SU-DHL-6 (cell line): Measurements from ENCODE around the gene PARL.

Experiments used
- EZH2phosphoT487 ChIP-seq: fragments of 200-600 bp; sonication (generic), shearing (Covaris generic); conservative IDR thresholded peaks from 2 replicates; pipeline ENCODE4 v1.6.1; 2018; ENCODE audit warnings: mild to moderate bottlenecking, antibody characterized with exemption, low read length, moderate library complexity, mixed read lengths
- TF ChIP-seq, protein P1 (sequence below): fragments of 200-600 bp; sonication (generic); IDR thresholded peaks from one replicate; pipeline ENCODE4 v1.5.1; 2017; ENCODE audit warnings: antibody characterized with exemption, mild to moderate bottlenecking, low read length, moderate library complexity; ENCODE audit not compliant: insufficient read depth, poor library complexity, severe bottlenecking

DNA sequence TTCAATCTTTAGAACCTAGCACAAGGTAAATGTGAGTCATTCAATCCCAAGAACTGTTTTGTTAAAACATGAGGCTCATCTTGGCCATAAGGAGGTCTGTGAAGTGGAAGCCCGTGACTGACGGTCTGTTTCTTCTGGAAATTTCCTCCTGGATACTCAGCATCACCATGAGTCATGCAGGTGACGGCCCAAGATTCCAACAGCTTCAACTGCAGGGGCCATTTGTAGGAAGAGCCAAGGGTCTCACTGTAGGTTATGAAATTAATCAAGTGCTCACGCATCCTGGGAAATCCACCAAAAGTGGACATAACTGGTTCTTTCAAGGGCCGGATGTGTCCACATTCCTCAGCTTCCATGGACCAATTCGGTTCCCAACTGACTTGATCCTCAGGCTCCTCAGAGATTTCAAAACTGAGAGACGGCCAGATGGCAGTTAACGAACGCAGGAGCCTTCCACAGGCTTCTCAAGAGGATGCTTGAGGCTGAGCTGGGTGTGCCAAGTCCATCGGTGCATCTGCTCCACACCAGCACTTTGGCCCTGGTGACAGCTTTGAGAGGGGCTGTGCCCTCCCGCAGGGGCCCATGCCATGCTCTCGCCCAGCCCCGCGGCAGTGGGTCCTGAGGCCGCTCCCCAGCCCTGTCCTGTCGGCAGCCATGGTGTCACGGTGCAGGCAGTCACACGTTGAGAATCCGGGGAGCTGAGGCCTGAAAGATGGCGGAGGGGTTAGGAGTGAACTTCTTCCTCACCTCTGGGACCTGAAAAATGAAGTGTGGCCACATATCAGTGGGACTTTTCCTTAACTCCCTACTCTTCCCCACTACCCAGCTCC is 67.8 kb downstream of the PARL start:
- TF ChIP-seq, protein P1, sequence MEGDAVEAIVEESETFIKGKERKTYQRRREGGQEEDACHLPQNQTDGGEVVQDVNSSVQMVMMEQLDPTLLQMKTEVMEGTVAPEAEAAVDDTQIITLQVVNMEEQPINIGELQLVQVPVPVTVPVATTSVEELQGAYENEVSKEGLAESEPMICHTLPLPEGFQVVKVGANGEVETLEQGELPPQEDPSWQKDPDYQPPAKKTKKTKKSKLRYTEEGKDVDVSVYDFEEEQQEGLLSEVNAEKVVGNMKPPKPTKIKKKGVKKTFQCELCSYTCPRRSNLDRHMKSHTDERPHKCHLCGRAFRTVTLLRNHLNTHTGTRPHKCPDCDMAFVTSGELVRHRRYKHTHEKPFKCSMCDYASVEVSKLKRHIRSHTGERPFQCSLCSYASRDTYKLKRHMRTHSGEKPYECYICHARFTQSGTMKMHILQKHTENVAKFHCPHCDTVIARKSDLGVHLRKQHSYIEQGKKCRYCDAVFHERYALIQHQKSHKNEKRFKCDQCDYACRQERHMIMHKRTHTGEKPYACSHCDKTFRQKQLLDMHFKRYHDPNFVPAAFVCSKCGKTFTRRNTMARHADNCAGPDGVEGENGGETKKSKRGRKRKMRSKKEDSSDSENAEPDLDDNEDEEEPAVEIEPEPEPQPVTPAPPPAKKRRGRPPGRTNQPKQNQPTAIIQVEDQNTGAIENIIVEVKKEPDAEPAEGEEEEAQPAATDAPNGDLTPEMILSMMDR = no peak
- TF ChIP-seq EZH2phosphoT487 = no peak
